GM21515 (cell line): ENCODE data around the gene PSMF1.

ENCODE experiments used
- ATAC-seq: cut with Tn5 transposase; IDR thresholded peaks from one replicate; pipeline ENCODE4 v1.9.1; 2021; ENCODE audit not compliant: unreplicated experiment

The PSMF1 gene

DNA sequence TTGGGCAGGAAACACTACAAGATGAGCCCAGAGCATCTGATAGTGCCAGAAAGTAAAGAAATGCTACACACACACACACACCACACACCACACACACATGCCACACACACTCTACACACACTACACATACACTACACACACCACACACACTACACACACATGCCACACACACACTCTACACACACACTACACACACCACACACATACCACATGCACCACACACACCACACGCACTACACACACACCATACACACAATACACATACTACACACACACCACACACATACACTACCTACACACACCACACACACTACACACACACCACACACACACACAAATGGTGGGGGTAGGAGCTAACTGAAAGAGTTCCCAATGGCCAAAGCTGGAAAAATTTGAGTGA is 69.9 kb downstream of the PSMF1 start:
- ATAC-seq = no peak

DNA sequence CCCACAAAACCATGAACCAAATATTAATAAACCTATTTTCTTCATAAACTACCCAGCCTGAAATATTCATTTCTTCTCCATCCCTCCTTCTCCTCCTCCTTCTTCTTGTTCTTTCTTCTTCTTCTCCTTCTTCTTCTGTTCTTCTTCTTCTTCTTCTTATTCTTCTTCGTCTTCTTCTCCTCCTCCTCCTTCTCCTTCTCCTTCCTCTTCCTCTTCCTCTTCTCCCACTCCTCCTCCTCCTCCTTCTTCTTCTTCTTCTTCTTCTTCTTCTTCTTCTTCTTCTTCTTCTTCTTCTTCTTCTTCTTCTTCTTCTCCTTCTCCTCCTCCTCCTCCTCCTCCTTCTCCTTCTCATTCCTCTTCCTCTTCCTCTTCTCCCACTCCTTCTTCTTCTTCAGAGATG is 71.4 kb downstream of the PSMF1 start:
- no peak for ATAC-seq

DNA sequence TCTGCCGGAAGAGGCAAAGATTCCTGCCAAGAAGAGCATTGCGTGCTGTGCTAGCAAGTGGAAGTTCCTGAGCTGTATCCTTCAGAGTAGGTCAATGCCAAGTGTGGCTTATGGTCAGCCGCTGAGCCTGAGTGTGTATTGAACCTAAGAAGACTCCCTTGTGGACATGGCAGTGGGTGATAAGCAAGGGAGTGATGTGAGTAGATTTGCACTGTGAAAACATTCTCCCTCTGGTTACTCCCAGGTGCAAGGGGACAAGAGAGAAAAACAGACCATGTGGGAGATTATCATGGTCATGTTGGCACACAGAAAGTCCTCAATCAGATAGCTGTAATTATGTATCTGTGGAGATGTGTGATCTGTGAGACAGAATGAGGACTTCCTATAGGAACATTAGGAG is 72.4 kb downstream of the PSMF1 start:
- no peak for ATAC-seq

- no peak for ATAC-seq
Observed at GRCh38 chr20:1191299-1191698, 72.9 kb downstream of the PSMF1 start.

DNA sequence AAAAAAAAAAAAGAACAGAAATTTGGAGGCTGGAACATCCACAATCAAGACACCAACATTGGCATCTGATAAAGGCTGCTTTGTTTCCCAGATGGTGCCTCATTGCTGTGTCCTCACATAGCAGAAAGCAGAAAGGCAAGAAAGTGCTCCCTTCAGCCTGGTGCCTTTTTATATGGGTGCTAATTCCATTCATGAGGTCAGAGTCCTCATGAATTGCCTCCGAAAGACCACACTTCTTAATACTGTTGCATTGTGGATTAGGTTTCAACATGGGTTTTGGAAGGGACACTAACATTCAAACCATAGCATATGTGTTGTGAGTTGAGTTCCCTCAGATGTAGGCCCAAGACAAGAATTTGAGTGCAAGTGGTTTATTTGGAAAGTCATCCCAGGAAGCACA is 76.8 kb downstream of the PSMF1 start:
- no peak for ATAC-seq

DNA sequence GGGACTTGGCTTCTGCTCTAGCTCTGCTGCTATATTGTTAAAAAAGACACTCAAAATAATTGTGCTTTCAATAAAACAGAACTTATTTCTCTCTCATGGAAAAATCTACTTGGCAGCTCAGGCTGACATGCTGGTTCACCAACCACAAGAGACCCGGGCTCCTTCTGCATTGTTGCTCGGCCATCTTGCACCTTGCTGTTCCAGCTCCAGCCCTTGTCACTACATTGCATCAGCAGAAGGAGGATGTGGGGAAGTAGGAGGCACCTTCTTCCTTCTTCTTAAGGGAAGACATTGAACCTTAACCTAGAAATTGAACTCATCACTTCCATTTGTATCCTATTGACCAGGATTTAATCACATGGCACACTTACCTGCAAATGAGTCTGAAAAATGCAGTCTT is 78.2 kb downstream of the PSMF1 start:
- no peak for ATAC-seq

DNA sequence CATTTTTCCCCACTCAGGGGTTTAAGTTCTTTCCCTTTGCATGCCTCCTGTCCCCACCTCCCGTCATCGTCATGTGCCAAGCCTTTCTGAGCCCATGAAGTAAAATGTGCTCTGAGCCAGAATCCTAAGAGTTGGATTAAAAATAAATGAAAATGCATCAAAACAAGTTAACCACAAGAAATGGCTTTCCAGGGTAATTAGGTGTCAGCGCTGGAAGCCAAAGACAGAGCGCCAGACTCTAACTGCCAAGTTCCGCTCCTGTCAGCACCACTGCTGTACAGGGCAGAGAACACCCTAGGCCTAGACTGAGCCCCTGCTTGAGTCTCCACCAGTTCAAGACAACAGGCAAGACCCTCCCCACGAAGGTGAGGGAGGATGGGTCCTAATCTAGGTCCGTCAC is 79.4 kb downstream of the PSMF1 start:
- no peak for ATAC-seq

GRCh38 chr20:1198751-1199150 is 80.3 kb downstream of the PSMF1 start:
- no peak for ATAC-seq

- no peak for ATAC-seq
Observed at GRCh38 chr20:1199212-1199873, 80.9 kb downstream of the PSMF1 start.

- ATAC-seq = no peak
Observed at GRCh38 chr20:1199964-1200363, 81.6 kb downstream of the PSMF1 start.

DNA sequence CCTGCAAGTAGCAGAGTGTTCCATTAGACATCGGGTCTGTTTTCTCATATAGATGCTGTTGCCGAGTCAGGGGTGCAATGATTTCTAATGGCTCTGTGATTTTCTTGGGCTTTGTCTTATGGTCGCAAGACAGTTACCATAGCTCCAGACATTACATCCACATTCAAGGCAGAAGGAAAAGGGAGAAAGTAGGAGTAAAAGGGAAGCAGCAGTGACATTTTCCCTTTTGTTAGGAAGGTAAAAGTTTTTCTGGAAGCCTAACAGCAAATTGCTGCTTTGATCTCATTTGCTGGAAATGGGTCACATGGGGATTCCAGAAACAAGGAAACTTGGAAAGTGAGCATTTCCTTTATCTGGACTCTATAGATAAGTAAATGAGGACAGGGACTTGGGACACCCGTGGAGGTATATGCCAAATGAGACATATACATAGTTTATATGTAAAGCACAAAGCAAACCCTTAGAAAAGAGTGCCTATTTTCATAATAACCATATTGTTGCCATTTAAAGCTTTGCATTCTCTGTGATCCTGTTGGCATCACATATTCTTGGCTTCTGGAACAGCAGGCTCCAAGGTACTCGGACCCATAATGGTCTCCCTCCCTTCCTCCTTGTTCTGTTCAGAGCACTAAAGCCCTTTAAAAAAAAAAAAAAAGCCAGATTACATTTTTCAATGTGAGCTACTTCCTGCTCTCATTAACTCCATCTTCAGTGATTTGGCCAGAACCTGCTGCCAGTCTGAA is 84.5 kb downstream of the PSMF1 start, which contains the start of gene C20orf202:
C20orf202 (plus strand) TSS at position 693 of the 743 bp plus-strand sequence. CDS start 132 bp downstream, outside the sequence.
- ATAC-seq = no peak

DNA sequence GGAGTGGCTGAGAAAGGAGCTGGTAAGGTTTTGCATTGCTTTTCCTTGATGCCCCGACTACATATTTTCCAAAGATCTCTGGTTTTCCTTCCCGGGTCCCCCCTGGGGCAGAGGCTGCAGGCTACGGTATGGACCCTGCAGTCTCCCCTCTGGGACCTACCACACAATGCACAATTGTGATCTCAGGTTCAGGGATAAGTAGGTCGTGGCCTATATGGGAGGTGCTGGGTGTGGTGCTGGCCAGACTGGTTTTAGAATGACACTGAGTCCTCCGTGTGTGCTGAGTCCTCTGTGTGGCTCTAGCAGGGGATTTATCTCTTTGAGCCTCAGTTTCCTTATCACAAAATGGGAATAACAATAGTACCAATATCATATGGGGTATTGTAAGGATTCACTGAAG is 85.2 kb downstream of the PSMF1 start:
- ATAC-seq = no peak

GRCh38 chr20:1204113-1204512 is 85.7 kb downstream of the PSMF1 start:
- ATAC-seq = no peak

DNA sequence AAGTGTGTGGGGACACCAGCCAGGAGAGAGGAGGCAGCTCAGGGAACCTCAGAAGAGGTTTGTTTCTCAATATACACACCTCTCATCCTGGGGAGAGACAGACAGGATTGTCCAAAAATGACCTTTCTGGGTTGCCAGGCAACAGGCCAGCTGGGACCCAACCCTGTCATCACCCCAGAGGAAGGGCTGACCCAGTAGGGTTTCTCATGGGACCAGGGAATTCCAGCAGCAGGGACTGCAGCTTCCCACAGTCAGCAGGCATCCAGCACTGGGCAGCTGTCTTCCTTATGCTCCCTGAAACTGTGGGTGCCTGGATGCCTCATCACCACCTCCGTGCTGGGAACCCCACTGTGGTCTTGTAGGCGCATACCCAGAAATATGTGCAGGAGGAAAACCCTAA is 86.2 kb downstream of the PSMF1 start:
- ATAC-seq = no peak

GRCh38 chr20:1205802-1206201 is 87.4 kb downstream of the PSMF1 start:
- ATAC-seq = no peak

GRCh38 chr20:1206366-1207148 is 88.2 kb downstream of the PSMF1 start:
- ATAC-seq = no peak

DNA sequence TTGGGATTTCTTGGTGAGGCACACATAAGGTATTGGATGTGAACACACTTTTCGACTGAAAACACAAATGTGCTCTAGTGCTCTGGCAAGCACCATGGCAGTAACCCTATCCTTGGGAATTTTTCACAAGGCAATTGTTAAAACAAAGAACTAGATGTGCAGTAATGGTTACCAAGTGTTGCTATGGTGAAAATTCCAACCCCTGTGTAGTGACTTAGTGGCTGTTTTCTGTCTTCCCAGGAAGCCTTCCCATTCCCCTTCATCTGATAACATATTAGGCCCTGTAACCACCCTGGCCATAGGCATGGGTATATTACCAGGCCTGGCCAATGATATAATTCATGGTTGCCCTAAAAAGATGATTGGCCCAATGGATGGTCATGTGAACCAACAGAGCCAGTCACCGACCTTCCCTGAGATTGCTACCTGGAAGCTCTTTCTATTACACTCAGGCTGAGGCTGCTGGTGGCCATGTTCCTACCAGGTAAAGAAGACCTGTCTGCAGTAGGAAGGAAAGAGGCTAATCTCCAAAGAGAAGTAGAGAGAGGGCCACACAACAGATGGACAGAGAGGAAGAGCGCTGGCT is 89.0 kb downstream of the PSMF1 start:
- ATAC-seq = no peak

GRCh38 chr20:1209447-1210387 is 91.3 kb downstream of the PSMF1 start:
- no peak for ATAC-seq

DNA sequence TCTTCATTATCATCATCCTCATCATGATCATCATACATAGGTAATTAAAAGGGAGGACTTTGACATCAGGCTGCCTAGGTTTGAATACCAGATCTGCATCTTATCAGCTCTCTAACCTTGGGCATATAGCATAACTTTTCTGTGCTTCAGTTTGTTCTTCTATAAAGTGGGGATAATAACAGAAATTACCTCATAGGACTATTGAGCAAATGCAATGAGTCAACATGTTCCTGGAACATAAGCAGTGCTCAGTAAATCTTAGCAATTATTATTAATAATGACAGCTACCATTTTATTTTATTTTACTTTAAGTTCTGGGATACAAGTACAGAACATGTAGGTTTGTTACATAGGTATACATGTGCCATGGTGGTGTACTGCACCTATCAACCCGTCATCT is 92.1 kb downstream of the PSMF1 start:
- no peak for ATAC-seq

DNA sequence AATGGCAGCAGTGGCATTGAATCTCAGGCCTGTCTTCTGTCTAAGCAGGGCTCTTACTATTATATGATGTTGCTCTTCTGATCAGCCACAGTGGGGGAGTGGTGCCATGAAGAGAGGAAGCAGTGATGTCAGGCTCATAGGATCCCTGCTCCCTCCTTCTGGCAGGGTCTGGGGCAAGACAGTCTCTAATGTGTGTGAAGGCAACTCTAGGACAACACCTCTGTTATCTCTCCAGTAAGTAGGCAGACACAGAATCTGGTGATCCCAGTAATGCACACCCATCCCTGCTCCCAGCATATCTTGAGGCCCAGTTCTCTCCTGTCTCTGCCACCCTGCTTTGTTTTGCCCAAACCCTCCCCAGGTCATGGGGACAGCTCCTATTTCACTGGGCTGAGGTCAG is 93.6 kb downstream of the PSMF1 start:
- no peak for ATAC-seq
